PC-3 (cell line): ENCODE measurements around the gene CPA2. TPM values are rescaled to one million over a fixed set of nuclear protein-coding genes. Genes with fewer than 3 reads are reported as not detected.
A peak's percentile ranks its signal among the peaks of the same experiment; 100 is the strongest.

Experiments used
- ATAC-seq: fragments of 200-7000 bp; cut with Tn5 transposase; 2 replicates; pipeline ENCODE4 v1.9.1; 2020; ENCODE audit warnings: mild to moderate bottlenecking, moderate library complexity
- BruUV-seq: library from RNA; stranded (reverse); fragments of 400-500 nt; replicated peaks from 2 replicates; lab custom pipeline; 2021; lab: Mats Ljungman, UMichigan
- CTCF ChIA-PET: fragments of 300-600 bp; sonication (Branson Sonifier 250); formaldehyde crosslinking; loops from one replicate; lab custom pipeline; 2022; ENCODE audit warnings: antibody characterized with exemption; lab: Charles Lee
- POLR2A ChIA-PET: fragments of 300-600 bp; sonication (Branson Sonifier 250); formaldehyde crosslinking; loops from one replicate; lab custom pipeline; 2022; ENCODE audit warnings: antibody characterized with exemption; ENCODE audit not compliant: unreplicated experiment; lab: Charles Lee
- DNase-seq: peaks from one replicate; pipeline ENCODE4 v3.0.0-alpha.2; 2015
- H2AFZ ChIP-seq: fragments of 300-600 bp; sonication (generic); 2 replicates; pipeline ENCODE4 v1.6.0; 2016; ENCODE audit warnings: antibody characterized with exemption, low read length
- H3F3A ChIP-seq: fragments of 300-600 bp; sonication (generic); one replicate; pipeline ENCODE4 v1.6.0; 2017; ENCODE audit warnings: antibody characterized with exemption, low read length, control low read depth, mild to moderate bottlenecking; ENCODE audit not compliant: unreplicated experiment
- H3K27ac ChIP-seq: fragments of 300-600 bp; sonication (generic); 2 replicates; pipeline ENCODE4 v1.5.1; 2016; ENCODE audit warnings: mild to moderate bottlenecking, low read length
- H3K27me3 ChIP-seq: fragments of 300-600 bp; sonication (generic); 2 replicates; pipeline ENCODE4 v1.6.1; 2016; ENCODE audit warnings: low read length, mixed read lengths
- H3K36me3 ChIP-seq: fragments of 300-600 bp; sonication (generic); 2 replicates; pipeline ENCODE4 v1.6.1; 2016; ENCODE audit warnings: low read depth, mixed run types, low read length, mixed read lengths
- H3K4me1 ChIP-seq: fragments of 300-600 bp; sonication (generic); 2 replicates; pipeline ENCODE4 v1.5.1; 2016; ENCODE audit warnings: low read length; ENCODE audit not compliant: insufficient read depth
- H3K4me2 ChIP-seq: fragments of 300-600 bp; sonication (generic); 2 replicates; pipeline ENCODE4 v1.6.0; 2016; ENCODE audit warnings: low read length
- H3K4me3 ChIP-seq: fragments of 300-600 bp; sonication (generic); 2 replicates; pipeline ENCODE4 v1.5.1; 2016; ENCODE audit warnings: mild to moderate bottlenecking, low read length, mixed read lengths
- H3K79me2 ChIP-seq: fragments of 300-600 bp; sonication (generic); 2 replicates; pipeline ENCODE4 v1.6.1; 2017; ENCODE audit warnings: low read length, mixed read lengths
- H3K9ac ChIP-seq: fragments of 300-600 bp; sonication (generic); 2 replicates; pipeline ENCODE4 v1.6.0; 2016; ENCODE audit warnings: mild to moderate bottlenecking, low read length
- H3K9me2 ChIP-seq: fragments of 300-600 bp; sonication (generic); replicated peaks from 2 replicates; pipeline ENCODE4 v1.6.1; 2016; ENCODE audit warnings: mixed run types, low read length, mixed read lengths
- H3K9me3 ChIP-seq: fragments of 300-600 bp; sonication (generic); 2 replicates; pipeline ENCODE4 v1.6.1; 2016; ENCODE audit warnings: low read length, mixed read lengths
- H4K20me1 ChIP-seq: fragments of 300-600 bp; sonication (generic); 2 replicates; pipeline ENCODE4 v1.6.1; 2016; ENCODE audit warnings: low read length, mixed read lengths
- CTCF ChIP-seq: fragments of 300-600 bp; sonication (generic); conservative IDR thresholded peaks from 2 replicates; pipeline ENCODE4 v1.5.1; 2017; ENCODE audit warnings: antibody characterized with exemption, low read depth, mild to moderate bottlenecking, low read length
- EZH2 ChIP-seq: fragments of 300-600 bp; sonication (generic); IDR thresholded peaks from one replicate; pipeline ENCODE4 v1.6.1; 2017; ENCODE audit warnings: antibody characterized with exemption, mild to moderate bottlenecking, low read length; ENCODE audit not compliant: unreplicated experiment
- EZH2phosphoT487 ChIP-seq: fragments of 300-600 bp; sonication (generic); IDR thresholded peaks from 2 replicates; pipeline ENCODE4 v1.6.1; 2018; ENCODE audit warnings: mild to moderate bottlenecking, antibody characterized with exemption, low read length, borderline replicate concordance
- intact Hi-C: fragments of 100-400 bp; cut with micrococcal nuclease; formaldehyde crosslinking; loops from 2 replicates; pipeline ENCODE4 v1.9.0; 2023
- total RNA-seq: library from RNA; depleted of rRNA; stranded (reverse); fragments of >200 nt; gene quantifications from 2 replicates; pipeline ENCODE4 v1.2.3, GENCODE V29; 2014

The CPA2 gene
- total RNA-seq, 1 experiment from 2014 or later, result not detected

- CTCF ChIA-PET, result no interaction called here
- intact Hi-C loops, result no loop called here
- Histone ChIP-seq H3K4me1 (peaks cover 33% of the 10 kb centered on the region), H3K79me2 (no peaks in the 10 kb centered on the region), H3K36me3 (no peaks in the 10 kb centered on the region), H3K4me2 (no peak overlapping the region), H3K4me3 (no peak overlapping the region), H3K9ac (no peak overlapping the region), H3K9me3 (no peaks in the 10 kb centered on the region), H2AFZ (no peak overlapping the region), H3K9me2 (no peaks in the 10 kb centered on the region), H3K27me3 (no peaks in the 10 kb centered on the region), H4K20me1 (no peaks in the 10 kb centered on the region), H3F3A (no peaks in the 10 kb centered on the region), H3K27ac (no peak overlapping the region)
- ATAC-seq (peak; percentile 38), DNase-seq (peak; percentile 40)
- BruUV-seq, result no TSS peak
- TF ChIP-seq EZH2phosphoT487, result no peak
- POLR2A ChIA-PET, result interaction anchor here (0.6 kb wide), 1 partner anchor 207 kb away, joined by 5 read pairs; no protein-coding TSS in a partner anchor
These were observed 10.4 kb downstream of the CPA2 start for GRCh38 chr7:130276796-130277762.

GRCh38 chr7:130277763-130278643, 11.3 kb downstream of the CPA2 start:
- TF ChIP-seq EZH2phosphoT487 (no peak), CTCF (peak; percentile 44)
- no peaks in the 10 kb centered on the region for H3K9me3 ChIP-seq
- no peaks in the 10 kb centered on the region for H3K9me2 ChIP-seq
- BruUV-seq, result no TSS peak
- no peak overlapping the region for H2AFZ ChIP-seq
- peaks cover 33% of the 10 kb centered on the region for H3K4me1 ChIP-seq
- ChIA-PET POLR2A (interaction anchor here (0.6 kb wide), 1 partner anchor 208 kb away, joined by 5 read pairs; no protein-coding TSS in a partner anchor), CTCF (no interaction called here)
- no peak overlapping the region for H3K9ac ChIP-seq
- ATAC-seq (peak; percentile 33; the same call in 1 of the 2 replicates), DNase-seq (peak; percentile 24)
- no peaks in the 10 kb centered on the region for H3K79me2 ChIP-seq
- H3K4me2 ChIP-seq, result no peak overlapping the region
- intact Hi-C loops, result no loop called here
- no peak overlapping the region for H3K27ac ChIP-seq
- no peak overlapping the region for H3K4me3 ChIP-seq
- H3K27me3 ChIP-seq, result no peaks in the 10 kb centered on the region
- no peaks in the 10 kb centered on the region for H4K20me1 ChIP-seq
- H3K36me3 ChIP-seq, result no peaks in the 10 kb centered on the region
- H3F3A ChIP-seq, result no peaks in the 10 kb centered on the region

- Histone ChIP-seq H4K20me1 (no peaks in the 10 kb centered on the region), H2AFZ (no peak overlapping the region), H3F3A (no peaks in the 10 kb centered on the region), H3K9me2 (no peaks in the 10 kb centered on the region), H3K79me2 (no peaks in the 10 kb centered on the region), H3K4me2 (peak overlapping the region; percentile 16; the same call in 1 of the 2 replicates), H3K27me3 (no peaks in the 10 kb centered on the region), H3K9me3 (no peaks in the 10 kb centered on the region), H3K27ac (no peak overlapping the region), H3K4me1 (peaks cover 33% of the 10 kb centered on the region), H3K4me3 (no peak overlapping the region), H3K9ac (no peak overlapping the region), H3K36me3 (no peaks in the 10 kb centered on the region)
- DNase-seq (peak; percentile 78), ATAC-seq (peak; percentile 22)
- POLR2A ChIA-PET, result no interaction called here
- no TSS peak for BruUV-seq
- CTCF ChIA-PET, result no interaction called here
- TF ChIP-seq EZH2phosphoT487 (no peak), CTCF (no peak), EZH2 (no peak)
- intact Hi-C loops, result no loop called here
These were observed 12.2 kb downstream of the CPA2 start for GRCh38 chr7:130278860-130279259.
